Activated naive CD8-positive, alpha-beta T cell treated with anti-CD3 and anti-CD28 coated beads for 36 hours (primary cell): ENCODE measurements around the gene DUSP22. TPM values are rescaled to one million over a fixed set of nuclear protein-coding genes. Genes with fewer than 3 reads are reported as not detected.
"Not testable (repeated sequence)": the region's sequence is repeated elsewhere in the genome, so short reads cannot be mapped to it uniquely, and the experiment has no call there.

Experiments used
- DNase-seq: peaks from one replicate; pipeline ENCODE4 v3.0.0; 2021
- H3K27ac Mint-ChIP-seq: one replicate; pipeline ENCODE4 v1.8.0; 2022; ENCODE audit warnings: mild to moderate bottlenecking, moderate library complexity, mixed read lengths
- H3K27me3 Mint-ChIP-seq: one replicate; pipeline ENCODE4 v1.8.0; 2022; ENCODE audit warnings: mild to moderate bottlenecking, mixed read lengths
- H3K36me3 Mint-ChIP-seq: one replicate; pipeline ENCODE4 v1.8.0; 2021; ENCODE audit warnings: mild to moderate bottlenecking, mixed read lengths
- H3K4me1 Mint-ChIP-seq: one replicate; pipeline ENCODE4 v1.8.0; 2021; ENCODE audit warnings: mixed read lengths
- H3K4me3 Mint-ChIP-seq: one replicate; pipeline ENCODE4 v1.8.0; 2022; ENCODE audit warnings: mild to moderate bottlenecking, moderate library complexity, mixed read lengths
- H3K9me3 Mint-ChIP-seq: one replicate; pipeline ENCODE4 v1.8.0; 2022; ENCODE audit warnings: mixed read lengths
- total RNA-seq, 2 experiments: library from RNA; stranded (reverse); gene quantifications; one replicate each; pipeline ENCODE4 v1.2.3, GENCODE V29; 2021

Gene DUSP22
- total RNA-seq, 2 experiments from 2014 or later, result 22.9 to 23.9 TPM

DNA sequence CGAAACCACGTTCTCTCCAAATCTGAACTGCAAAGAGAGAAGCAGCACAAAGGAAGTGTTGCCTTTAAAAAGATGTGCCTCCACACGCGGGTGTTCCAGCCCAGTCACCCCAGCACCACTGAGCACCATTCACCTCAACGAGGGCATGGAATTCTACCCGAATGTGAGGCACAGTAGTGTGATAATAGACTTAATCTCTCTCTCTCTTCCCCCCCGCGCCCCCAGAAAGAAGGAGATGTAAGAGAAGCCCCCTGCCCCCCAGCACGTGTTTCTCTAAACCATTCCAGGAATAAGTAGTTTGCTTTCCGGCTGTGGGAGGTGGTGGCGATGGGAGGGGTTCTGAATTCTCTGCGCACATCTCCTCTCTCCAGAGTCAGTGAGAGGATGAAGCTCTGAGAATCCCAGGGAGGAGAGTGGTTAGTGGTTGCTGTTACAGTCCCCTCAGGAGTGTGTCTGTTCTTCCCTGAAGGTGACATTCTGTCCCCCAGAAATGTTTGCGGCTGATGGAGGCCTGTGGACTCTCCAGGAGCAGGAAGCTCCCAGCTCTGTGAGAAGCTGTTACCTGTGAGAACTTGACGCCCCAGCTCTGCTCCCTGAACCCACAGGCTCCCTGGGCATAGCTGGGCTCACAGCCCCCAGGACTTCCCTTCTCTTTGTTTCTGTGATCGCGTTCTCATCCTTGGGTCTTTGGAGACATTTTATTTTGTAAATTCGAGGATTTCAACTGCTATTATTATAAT lies 75.8 kb downstream of the DUSP22 start:
- Mint-ChIP-seq H3K36me3 (no peaks in the 10 kb centered on the region), H3K4me1 (no peaks in the 10 kb centered on the region), H3K27me3 (peaks cover 16% of the 10 kb centered on the region), H3K27ac (no peak overlapping the region), H3K4me3 (no peak overlapping the region), H3K9me3 (peaks cover 6% of the 10 kb centered on the region)
- DNase-seq, result no peak

DNA sequence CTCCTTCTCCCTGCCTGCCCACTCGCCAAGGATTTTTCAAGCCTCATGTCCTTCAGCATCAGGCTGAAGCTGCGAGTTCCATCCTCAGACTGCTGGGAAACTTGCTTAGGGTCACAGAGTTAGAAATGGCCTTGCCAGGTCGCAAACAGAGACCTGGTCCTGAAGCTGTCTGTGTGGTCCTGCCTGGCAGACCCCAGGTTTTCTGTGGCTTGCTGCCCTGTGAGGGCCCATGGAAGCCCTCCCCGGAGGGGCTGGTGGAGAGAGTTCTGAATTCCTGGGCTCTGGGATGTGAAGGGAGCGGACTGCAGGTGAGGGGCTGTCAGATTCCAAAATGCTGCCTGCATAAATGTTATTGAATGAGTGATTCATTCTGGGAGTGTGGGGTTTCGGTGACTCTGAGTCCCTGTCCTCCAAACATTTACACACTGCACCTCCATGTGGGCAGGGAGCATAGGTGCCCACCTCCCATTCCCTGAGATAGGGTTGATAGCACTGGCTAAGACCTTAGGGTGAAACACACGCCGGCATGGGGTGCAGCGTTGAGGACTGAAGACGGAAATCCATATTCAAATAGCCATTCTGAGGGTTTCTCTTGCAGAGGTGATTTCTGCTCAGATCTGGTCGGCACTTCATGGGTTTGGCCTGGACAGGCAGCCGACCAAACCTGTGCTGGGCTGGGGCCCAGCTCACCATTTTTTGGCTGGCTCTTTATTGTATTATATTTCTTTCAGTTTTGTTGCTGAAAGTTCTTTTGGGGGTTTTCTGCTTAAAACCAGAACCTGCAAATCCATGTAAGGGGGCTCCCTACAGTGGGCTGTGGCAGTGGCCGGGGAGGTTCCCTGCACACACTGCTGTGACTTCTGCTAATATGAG lies 77.5 kb downstream of the DUSP22 start:
- Mint-ChIP-seq H3K27me3 (peaks cover 30% of the 10 kb centered on the region), H3K36me3 (no peaks in the 10 kb centered on the region), H3K4me3 (no peak overlapping the region), H3K4me1 (no peaks in the 10 kb centered on the region), H3K27ac (no peak overlapping the region), H3K9me3 (no peaks in the 10 kb centered on the region)
- no peak for DNase-seq

GRCh38 chr6:370555-370954 lies 78.3 kb downstream of the DUSP22 start:
- no peaks in the 10 kb centered on the region for H3K36me3 Mint-ChIP-seq
- DNase-seq, result no peak
- no peak overlapping the region for H3K27ac Mint-ChIP-seq
- H3K4me1 Mint-ChIP-seq, result no peaks in the 10 kb centered on the region
- peaks cover 37% of the 10 kb centered on the region for H3K27me3 Mint-ChIP-seq
- H3K9me3 Mint-ChIP-seq, result no peaks in the 10 kb centered on the region
- H3K4me3 Mint-ChIP-seq, result no peak overlapping the region

- DNase-seq, H3K27ac Mint-ChIP-seq, H3K4me1 Mint-ChIP-seq, H3K9me3 Mint-ChIP-seq, H3K4me3 Mint-ChIP-seq, H3K36me3 Mint-ChIP-seq: not testable (repeated sequence)
- H3K27me3 Mint-ChIP-seq, result peaks cover 41% of the 10 kb centered on the region
These were observed 79.6 kb downstream of the DUSP22 start for GRCh38 chr6:371851-372250.

DNA sequence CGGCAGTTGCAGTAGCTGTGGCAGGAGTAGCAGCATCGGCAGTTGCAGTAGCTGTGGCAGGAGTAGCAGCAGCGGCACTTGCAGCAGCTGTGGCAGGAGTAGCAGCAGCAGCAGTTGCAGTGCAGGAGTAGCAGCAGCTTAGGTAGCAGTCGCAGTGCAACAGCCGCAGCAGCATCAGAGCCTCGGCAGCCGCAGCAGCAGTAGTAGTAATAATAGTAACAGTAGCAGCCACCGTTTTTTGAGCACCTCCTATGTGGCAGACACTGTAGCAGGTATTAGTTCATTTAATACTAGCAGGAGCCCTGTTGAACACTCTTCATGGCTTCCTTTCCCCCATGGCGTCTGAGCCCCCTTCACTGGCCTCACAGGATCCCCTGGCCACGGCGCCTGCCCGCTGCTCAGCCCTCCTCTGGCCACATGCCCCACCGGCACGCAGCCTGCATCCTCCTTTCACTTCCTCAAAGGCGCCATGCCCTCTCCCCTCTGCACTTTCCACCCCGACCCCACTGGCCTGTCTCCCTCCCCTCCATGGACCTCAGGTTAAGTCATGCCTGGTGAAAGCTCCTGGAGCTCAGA lies 80.1 kb downstream of the DUSP22 start:
- Mint-ChIP-seq H3K4me1 (peaks cover 7% of the 10 kb centered on the region), H3K4me3 (no peak overlapping the region), H3K9me3 (no peaks in the 10 kb centered on the region), H3K27me3 (peaks cover 41% of the 10 kb centered on the region), H3K27ac (no peak overlapping the region), H3K36me3 (no peaks in the 10 kb centered on the region)
- DNase-seq, result no peak

DNA sequence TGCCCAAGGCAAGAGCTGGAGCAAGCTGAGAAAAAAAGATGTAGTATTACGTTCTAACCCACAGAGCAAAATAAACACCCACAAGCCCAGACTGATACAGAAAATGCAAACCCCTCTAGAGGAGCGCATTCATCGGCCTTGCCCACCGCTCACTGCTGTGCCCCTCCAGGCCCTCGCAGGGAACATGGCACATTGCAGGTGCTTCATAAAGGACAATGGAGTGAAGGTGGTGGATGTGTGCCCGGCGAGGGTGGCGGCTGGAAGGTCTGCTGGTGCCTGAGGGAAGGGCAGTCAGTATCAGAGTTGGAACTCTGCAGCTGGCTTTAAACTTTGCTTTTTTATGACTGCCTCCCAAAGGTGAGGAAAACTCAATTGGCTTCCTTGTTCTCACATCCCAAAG lies 80.7 kb downstream of the DUSP22 start:
- H3K4me3 Mint-ChIP-seq, result no peak overlapping the region
- H3K27ac Mint-ChIP-seq, result no peak overlapping the region
- no peak for DNase-seq
- peaks cover 7% of the 10 kb centered on the region for H3K4me1 Mint-ChIP-seq
- H3K36me3 Mint-ChIP-seq, result no peaks in the 10 kb centered on the region
- H3K27me3 Mint-ChIP-seq, result peaks cover 38% of the 10 kb centered on the region
- H3K9me3 Mint-ChIP-seq, result no peaks in the 10 kb centered on the region

DNA sequence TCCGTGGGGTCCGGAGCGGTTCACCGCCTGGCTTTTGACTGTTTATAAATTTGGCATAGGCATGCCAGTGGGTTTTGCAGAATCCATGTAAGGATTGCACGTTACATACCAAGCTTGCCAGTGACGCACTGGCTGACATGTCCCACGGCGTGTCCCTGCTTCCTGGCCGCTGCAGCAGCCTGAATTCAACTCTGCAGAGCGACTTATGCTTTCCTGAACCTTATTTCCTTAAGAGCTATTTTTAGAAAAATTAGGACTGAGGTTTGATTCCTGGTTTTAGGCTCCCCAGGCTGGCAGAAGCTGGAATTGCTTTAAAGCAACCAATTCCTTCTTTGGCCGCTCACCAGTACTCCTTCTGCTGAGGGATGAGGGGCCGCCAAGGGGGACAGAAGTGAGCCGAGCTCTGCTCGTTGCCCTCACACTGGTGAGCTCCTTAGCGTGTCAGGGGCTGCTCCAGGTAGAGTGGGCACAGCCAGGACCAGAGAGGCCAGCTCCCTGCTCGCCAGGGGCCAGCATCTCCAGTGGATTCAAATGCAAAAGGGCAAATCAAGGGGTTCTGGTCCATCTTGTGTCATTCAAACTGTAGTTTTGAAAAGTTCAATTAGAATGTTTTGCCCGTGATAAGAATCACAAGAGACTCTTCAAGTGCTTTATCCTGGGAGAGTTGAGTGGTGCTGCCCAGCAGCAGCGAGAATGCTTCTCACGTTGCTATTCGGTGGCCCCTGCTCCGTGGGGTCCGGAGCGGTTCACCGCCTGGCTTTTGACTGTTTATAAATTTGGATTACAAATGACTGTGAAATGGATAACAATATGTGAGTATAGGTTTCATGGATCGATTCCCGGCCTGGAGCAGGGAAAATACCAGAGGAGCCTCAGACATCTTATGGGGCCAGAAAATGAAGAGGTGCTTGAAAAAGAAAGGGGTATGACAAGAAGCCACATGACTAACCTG lies 81.8 kb downstream of the DUSP22 start:
- Mint-ChIP-seq H3K36me3 (no peaks in the 10 kb centered on the region), H3K9me3 (no peaks in the 10 kb centered on the region), H3K27me3 (peaks cover 36% of the 10 kb centered on the region), H3K27ac (no peak overlapping the region), H3K4me3 (no peak overlapping the region), H3K4me1 (peaks cover 9% of the 10 kb centered on the region)
- no peak for DNase-seq

GRCh38 chr6:374956-375355 lies 82.7 kb downstream of the DUSP22 start:
- no peaks in the 10 kb centered on the region for H3K36me3 Mint-ChIP-seq
- H3K4me3 Mint-ChIP-seq, result no peak overlapping the region
- H3K27me3 Mint-ChIP-seq, result peaks cover 36% of the 10 kb centered on the region
- DNase-seq, result no peak
- H3K4me1 Mint-ChIP-seq, result peaks cover 9% of the 10 kb centered on the region
- no peaks in the 10 kb centered on the region for H3K9me3 Mint-ChIP-seq
- no peak overlapping the region for H3K27ac Mint-ChIP-seq

- Mint-ChIP-seq H3K36me3 (no peaks in the 10 kb centered on the region), H3K4me1 (peaks cover 9% of the 10 kb centered on the region), H3K4me3 (no peak overlapping the region), H3K27ac (no peak overlapping the region), H3K9me3 (no peaks in the 10 kb centered on the region), H3K27me3 (peaks cover 40% of the 10 kb centered on the region)
- no peak for DNase-seq
These were observed 84.7 kb downstream of the DUSP22 start for GRCh38 chr6:376827-377640.

DNA sequence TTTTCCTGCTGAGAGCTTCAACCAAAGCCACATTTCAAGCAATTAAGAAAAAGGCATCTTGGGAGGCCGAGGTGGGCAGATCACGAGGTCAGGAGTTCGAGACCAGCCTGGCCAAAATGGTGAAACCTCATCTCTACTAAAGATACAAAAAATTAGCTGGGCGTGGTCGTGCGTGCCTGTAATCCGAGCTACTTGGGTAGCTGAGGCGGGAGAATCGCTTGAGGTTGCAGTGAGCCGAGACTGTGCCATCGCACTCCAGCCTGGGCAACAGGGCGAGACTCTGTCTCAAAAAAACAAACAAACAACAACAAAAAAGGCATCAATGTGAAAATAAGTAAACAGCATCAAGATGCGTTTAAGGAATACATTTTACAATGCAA lies 85.3 kb downstream of the DUSP22 start:
- not testable (repeated sequence) for H3K4me3 Mint-ChIP-seq, H3K27ac Mint-ChIP-seq, H3K36me3 Mint-ChIP-seq, H3K9me3 Mint-ChIP-seq, H3K4me1 Mint-ChIP-seq, DNase-seq
- H3K27me3 Mint-ChIP-seq, result peaks cover 37% of the 10 kb centered on the region

DNA sequence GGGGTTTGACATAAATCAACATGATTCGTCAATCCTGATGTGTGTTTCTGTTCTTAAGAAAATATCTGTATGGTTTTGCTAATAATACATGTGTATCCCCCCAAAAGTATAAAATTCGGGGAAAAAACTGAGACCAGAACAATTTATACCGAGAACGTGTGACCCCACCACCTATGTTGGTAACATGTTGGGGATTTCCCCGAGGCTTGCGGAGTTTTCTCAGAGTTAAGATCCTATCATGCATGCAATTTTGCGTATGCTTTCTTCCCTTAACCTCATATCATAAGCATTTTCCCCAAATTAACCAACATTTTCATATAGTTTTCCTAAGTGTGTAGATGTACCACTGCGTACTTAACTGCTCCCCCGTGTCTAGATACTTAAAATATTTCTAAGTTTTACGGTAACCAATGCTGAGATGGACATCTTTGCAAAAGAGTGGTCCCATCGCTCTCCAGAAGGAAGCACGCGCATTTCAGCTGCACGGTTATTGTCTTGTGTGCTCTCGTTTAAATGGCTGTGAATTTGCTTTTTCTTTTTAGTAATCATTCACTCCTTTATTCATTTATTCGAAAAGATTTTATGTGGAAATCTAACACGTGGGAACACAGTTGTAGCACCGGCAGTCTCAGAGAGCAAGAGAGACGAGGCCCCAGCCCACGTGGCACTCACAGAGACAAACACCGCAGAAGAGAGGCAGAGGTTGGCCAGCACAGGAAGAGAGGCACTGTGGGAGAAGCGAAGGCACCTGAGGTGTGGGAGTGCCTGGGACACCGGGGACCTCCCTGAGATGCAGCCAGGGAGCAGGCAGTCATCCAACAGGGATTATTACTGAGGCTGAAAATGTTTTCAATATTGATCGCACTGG lies 86.0 kb downstream of the DUSP22 start:
- Mint-ChIP-seq H3K27ac (no peak overlapping the region), H3K4me3 (no peak overlapping the region), H3K4me1 (peaks cover 9% of the 10 kb centered on the region), H3K27me3 (peaks cover 31% of the 10 kb centered on the region), H3K36me3 (no peaks in the 10 kb centered on the region), H3K9me3 (no peaks in the 10 kb centered on the region)
- no peak for DNase-seq

GRCh38 chr6:378958-379409 lies 86.7 kb downstream of the DUSP22 start:
- DNase-seq, result no peak
- Mint-ChIP-seq H3K9me3 (no peaks in the 10 kb centered on the region), H3K27ac (no peak overlapping the region), H3K36me3 (no peaks in the 10 kb centered on the region), H3K27me3 (peaks cover 30% of the 10 kb centered on the region), H3K4me3 (no peak overlapping the region), H3K4me1 (peaks cover 9% of the 10 kb centered on the region)

DNA sequence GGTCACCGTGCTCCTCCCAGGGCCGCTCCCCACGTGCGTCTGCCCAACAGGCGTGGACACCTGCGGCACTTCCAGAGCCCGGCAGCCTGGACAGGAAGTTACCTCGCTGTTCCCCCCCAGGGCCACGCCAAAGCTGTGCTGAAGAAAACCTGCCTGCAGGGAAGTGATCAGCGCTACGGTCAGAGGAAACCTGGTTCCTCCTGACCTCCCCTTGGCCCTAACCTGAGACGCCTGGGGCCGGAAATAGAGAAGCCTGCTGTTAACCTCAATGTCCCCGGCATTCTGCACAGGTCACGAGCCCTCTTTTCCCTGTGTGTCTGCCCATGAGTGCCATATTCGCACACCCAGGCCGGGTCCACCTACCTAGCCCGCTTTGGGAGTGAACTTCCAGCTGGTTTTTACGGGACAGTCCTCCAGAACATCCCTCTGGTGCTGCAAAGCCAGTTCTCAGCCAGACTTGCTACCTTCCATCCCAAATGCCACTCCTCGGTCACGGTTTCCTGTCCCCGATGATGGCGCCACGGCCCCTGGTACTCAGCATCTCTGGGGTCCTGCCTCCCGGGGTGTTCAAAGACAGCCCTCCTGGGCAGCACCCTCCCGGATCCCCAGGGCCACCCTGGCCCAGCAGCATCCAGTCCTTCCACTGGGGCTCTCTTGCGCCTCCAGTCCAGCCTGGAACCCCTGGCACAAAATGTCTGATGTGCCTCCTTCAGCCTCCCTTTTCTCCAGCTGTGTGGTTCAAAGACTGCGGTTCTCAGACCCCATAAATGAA lies 87.3 kb downstream of the DUSP22 start:
- Mint-ChIP-seq H3K9me3 (no peaks in the 10 kb centered on the region), H3K27ac (no peak overlapping the region), H3K4me3 (no peak overlapping the region), H3K4me1 (peaks cover 9% of the 10 kb centered on the region), H3K36me3 (no peaks in the 10 kb centered on the region), H3K27me3 (peaks cover 25% of the 10 kb centered on the region)
- no peak for DNase-seq
